ENCODE results near the gene ZNF76. TPM values are rescaled to one million over a fixed set of nuclear protein-coding genes. Genes with fewer than 3 reads are reported as not detected.

The ZNF76 gene
- total RNA-seq, 4 donors from 2014 or later: 41.6 to 97.2 (median 55.5) TPM

GRCh38 chr6:35297601-35298481, 38.3 kb downstream of the ZNF76 start, which contains the start of gene DEF6:
Gene DEF6, plus strand, starts transcription at chr6:35297818. Its CDS starts 39 bp downstream, at chr6:35297857.
- WGBS, 2 donors: 28 to 41% methylated on average over 27 to 30 of the region's 35 CpGs
- TF ChIP-seq POLR2A (IDR thresholded peaks at IDR 0.05) (no peak), CTCF (IDR thresholded peaks at IDR 0.05) (peak; percentile 41 to 79 (median 65)), EP300 (IDR thresholded peaks at IDR 0.05) (peak in 1 of 2 donors; percentile 27)
- Histone ChIP-seq H3K9me3 (no peaks in the 10 kb centered on the region), H3K27ac (peak within 1 kb of the TSS in 3 of 4 donors; percentile 48 to 85 (median 67)), H3K36me3 (peaks cover 0 to 44% (median 0%) of the 10 kb centered on the region in 3 donors), H3K27me3 (no peaks in the 10 kb centered on the region), H3K4me1 (peaks cover 0 to 28% (median 14%) of the 10 kb centered on the region in 4 donors), H3K4me3 (peak within 1 kb of the TSS in 3 of 4 donors; percentile 19 to 53 (median 48))
- DNase-seq (ENCODE audit: low spot score in 2 of 2): peak; percentile 28 to 64

DNA sequence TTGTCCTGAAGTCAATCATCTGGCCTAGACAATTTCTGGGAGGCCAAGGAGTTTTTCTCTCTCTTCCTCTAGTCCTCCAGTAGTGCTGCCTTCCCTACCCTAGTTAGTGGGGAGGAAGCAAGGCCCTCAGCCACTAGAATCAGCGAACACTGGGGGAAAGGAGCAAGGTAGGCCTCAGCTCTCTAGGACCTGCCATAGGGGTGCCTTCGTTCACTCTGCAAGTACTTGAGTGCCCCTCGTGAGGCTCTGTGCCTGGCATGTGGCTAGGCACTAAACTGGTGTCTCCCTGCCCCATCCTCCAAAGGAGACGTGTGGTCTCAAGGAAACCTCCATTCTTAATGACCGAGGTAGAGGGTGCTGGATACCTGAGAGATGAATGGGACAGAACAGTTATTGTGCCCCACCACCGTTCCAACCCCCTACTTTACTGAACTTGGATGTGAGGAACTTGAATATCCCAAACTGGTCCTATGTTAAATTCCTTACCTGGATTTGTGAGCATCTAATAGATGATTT, 39.1 kb downstream of the ZNF76 start:
- Histone ChIP-seq H3K36me3 (peaks cover 0 to 36% (median 0%) of the 10 kb centered on the region in 3 donors), H3K4me1 (peaks cover 0 to 31% (median 15%) of the 10 kb centered on the region in 4 donors), H3K9me3 (no peaks in the 10 kb centered on the region), H3K4me3 (peak overlapping the region in 2 of 4 donors; percentile 48 to 53), H3K27ac (peak overlapping the region in 2 of 4 donors; percentile 67 to 85), H3K27me3 (no peaks in the 10 kb centered on the region)
- DNase-seq (ENCODE audit: low spot score in 2 of 2): no peak
- TF ChIP-seq POLR2A (IDR thresholded peaks at IDR 0.05) (no peak), EP300 (IDR thresholded peaks at IDR 0.05) (no peak), CTCF (IDR thresholded peaks at IDR 0.05) (no peak)
- 72 to 92% methylated on average over 6 of the region's 6 CpGs for WGBS, 2 donors

- H3K36me3 ChIP-seq: peaks cover 0 to 28% (median 0%) of the 10 kb centered on the region in 3 donors
- TF ChIP-seq POLR2A (IDR thresholded peaks at IDR 0.05) (no peak), EP300 (IDR thresholded peaks at IDR 0.05) (no peak), CTCF (IDR thresholded peaks at IDR 0.05) (no peak)
- peak overlapping the region in 2 of 4 donors; percentile 42 to 59 for H3K27ac ChIP-seq
- peak overlapping the region in 1 of 4 donors; percentile 53 for H3K4me3 ChIP-seq
- H3K9me3 ChIP-seq: no peaks in the 10 kb centered on the region
- DNase-seq (ENCODE audit: low spot score in 2 of 2): peak in 1 of 2 donors; percentile 48
- 72 to 73% methylated on average over 4 of the region's 4 CpGs for WGBS, 2 donors
- peaks cover 0 to 31% (median 16%) of the 10 kb centered on the region in 4 donors for H3K4me1 ChIP-seq
- H3K27me3 ChIP-seq: no peaks in the 10 kb centered on the region
Observed at GRCh38 chr6:35299674-35300073, 40.1 kb downstream of the ZNF76 start.

DNA sequence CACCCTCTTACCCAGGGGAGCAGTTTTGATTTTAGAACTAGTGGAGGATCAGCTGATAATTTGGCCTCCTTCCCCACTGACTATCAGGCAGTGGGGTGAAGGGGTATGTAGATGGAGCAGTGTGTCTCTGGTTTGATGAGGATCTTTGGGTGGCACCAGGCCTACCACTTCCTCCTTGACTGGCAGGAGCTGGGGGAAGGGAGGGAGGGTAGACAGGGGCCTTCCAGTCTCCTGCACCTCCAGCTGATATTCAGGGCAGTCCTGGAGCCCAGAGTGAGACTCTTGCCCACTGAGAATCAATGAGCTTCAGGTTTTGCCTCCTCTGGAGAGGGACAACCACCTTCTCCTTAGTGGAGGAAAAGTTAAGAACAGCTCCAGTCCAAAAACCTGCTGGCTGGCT, 41.3 kb downstream of the ZNF76 start:
- Histone ChIP-seq H3K36me3 (peaks cover 0 to 16% (median 0%) of the 10 kb centered on the region in 3 donors), H3K27ac (peak overlapping the region in 1 of 4 donors; percentile 52), H3K4me1 (peaks cover 0 to 31% (median 16%) of the 10 kb centered on the region in 4 donors), H3K9me3 (no peaks in the 10 kb centered on the region), H3K27me3 (no peaks in the 10 kb centered on the region), H3K4me3 (no peak overlapping the region)
- no peak for DNase-seq (ENCODE audit: low spot score in 2 of 2)
- TF ChIP-seq EP300 (IDR thresholded peaks at IDR 0.05): no peak
- TF ChIP-seq CTCF (IDR thresholded peaks at IDR 0.05): no peak
- no peak for TF ChIP-seq POLR2A (IDR thresholded peaks at IDR 0.05)
